ENCODE data around the gene PACSIN2.

DNA sequence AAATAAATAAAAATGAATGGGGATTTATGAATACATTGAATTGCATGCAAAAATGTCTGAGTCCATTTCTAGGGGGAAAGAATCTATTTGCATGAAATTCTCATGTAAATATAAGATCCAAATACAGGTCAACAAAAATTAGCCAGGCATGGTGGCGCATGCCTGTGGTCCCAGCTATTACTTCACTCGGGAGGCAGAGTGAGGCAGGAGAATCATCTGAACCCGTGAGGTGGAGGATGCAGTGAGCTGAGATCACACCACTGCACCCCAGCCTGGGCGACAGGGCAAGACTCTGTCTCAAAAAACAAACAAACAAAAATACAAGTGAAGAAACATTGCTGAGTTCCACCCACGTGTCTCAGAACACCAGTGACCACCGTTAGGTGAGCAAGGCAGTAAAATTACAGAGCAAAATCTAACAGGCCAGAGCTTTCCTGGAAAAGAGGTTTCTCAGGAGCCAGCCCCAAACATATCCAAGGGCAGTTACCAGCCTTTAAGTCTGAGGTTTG is 17.3 kb downstream of the PACSIN2 start:
- TF ChIP-seq, protein P1, sequence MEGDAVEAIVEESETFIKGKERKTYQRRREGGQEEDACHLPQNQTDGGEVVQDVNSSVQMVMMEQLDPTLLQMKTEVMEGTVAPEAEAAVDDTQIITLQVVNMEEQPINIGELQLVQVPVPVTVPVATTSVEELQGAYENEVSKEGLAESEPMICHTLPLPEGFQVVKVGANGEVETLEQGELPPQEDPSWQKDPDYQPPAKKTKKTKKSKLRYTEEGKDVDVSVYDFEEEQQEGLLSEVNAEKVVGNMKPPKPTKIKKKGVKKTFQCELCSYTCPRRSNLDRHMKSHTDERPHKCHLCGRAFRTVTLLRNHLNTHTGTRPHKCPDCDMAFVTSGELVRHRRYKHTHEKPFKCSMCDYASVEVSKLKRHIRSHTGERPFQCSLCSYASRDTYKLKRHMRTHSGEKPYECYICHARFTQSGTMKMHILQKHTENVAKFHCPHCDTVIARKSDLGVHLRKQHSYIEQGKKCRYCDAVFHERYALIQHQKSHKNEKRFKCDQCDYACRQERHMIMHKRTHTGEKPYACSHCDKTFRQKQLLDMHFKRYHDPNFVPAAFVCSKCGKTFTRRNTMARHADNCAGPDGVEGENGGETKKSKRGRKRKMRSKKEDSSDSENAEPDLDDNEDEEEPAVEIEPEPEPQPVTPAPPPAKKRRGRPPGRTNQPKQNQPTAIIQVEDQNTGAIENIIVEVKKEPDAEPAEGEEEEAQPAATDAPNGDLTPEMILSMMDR (IDR thresholded peaks at IDR 0.05): no peak
- no peak for TF ChIP-seq POLR2A (IDR thresholded peaks at IDR 0.05)
